Glomerular visceral epithelial cell (primary cell): ENCODE measurements around the gene UCHL5.

ENCODE experiments used
- DNase-seq: peaks from one replicate; pipeline ENCODE4 v3.0.0-alpha.2; 2016; ENCODE audit errors: extremely low spot score

UCHL5 gene, protein sequence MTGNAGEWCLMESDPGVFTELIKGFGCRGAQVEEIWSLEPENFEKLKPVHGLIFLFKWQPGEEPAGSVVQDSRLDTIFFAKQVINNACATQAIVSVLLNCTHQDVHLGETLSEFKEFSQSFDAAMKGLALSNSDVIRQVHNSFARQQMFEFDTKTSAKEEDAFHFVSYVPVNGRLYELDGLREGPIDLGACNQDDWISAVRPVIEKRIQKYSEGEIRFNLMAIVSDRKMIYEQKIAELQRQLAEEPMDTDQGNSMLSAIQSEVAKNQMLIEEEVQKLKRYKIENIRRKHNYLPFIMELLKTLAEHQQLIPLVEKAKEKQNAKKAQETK

DNA sequence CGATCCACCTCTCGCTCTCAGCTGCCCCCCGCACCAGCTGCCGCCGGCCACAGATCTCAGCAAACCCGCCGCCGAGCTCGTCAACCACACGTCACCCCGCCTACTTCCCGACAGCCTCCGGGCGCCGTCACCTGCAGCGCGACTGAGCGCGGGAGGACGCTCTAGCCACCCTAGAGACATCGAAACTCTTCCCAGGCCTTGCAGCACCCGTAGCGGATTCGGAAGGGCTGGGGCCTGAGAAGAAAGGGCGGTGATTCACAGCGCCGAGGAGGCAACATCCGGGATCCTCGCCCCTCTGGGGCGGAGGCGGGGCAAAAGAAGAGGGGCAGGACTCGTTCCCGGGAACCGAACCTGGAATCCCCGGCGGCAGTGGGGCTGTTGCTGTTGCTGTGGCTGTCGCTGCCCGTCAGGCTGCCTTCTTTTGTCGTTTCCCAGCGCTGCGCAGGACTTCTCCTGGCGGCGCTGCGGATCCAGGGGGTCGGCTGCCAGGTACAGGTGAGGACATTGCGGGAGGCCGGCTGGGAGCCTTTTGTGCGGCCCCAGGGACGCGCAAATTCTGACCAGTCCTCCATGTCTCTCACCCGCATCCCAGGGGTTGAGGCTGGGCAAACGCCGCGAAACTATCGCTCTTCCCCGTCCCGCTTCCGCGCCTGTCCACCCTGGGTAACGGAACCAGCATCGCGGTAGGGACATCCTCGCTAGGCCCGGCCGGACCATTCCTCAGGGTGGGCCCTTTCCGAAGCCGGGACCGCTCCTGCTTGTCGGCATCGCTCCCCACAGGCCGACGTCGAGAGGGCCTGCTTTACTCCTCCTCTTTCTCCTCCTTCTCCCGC is at the start of gene UCHL5, which contains the start of gene RO60:
TSS of gene UCHL5 (minus strand) at position 79 of the 833 bp plus-strand sequence. CDS start 100 bp downstream, outside the sequence.
TSS of gene RO60 (plus strand) at position 331 of the 833 bp plus-strand sequence. CDS start 9,443 bp downstream, outside the sequence.
- DNase-seq, result peak; percentile 98

DNA sequence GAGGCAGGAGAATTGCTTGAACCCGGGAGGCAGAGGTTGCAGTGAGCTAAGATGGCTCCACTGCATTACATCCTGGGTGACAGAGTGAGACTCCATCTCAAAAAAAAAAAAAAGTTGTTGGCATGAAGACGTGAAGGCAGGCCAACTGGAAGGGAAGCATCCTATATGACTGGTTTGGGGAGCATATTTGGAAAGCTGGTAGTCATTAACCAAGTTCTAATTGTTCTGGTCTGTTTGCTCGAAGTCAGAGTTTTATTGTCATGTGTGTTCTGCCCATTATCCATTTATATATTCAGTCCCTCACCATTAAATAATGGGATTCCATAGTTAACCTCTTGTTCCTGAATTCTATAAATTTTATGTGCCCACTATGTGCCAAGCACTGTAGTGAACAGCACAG is 49.3 kb upstream of the UCHL5 start:
- DNase-seq, result no peak

DNA sequence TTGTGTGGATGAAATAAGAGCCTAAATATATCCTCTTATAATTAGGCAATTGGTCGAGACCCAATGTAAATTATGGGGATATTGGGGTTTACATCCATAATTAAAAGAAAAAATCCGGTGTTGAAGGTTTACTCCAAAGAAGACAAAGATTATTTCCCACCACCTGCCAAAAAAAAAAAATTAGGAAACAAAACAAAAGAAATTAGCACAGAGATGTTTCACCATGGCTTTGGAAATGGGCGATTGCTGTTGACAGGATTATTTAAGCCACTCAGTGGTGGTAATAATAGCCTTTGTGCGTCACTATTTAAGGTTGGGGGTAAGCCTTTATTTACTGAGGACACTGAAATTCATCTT is 46.6 kb upstream of the UCHL5 start:
- DNase-seq, result no peak

DNA sequence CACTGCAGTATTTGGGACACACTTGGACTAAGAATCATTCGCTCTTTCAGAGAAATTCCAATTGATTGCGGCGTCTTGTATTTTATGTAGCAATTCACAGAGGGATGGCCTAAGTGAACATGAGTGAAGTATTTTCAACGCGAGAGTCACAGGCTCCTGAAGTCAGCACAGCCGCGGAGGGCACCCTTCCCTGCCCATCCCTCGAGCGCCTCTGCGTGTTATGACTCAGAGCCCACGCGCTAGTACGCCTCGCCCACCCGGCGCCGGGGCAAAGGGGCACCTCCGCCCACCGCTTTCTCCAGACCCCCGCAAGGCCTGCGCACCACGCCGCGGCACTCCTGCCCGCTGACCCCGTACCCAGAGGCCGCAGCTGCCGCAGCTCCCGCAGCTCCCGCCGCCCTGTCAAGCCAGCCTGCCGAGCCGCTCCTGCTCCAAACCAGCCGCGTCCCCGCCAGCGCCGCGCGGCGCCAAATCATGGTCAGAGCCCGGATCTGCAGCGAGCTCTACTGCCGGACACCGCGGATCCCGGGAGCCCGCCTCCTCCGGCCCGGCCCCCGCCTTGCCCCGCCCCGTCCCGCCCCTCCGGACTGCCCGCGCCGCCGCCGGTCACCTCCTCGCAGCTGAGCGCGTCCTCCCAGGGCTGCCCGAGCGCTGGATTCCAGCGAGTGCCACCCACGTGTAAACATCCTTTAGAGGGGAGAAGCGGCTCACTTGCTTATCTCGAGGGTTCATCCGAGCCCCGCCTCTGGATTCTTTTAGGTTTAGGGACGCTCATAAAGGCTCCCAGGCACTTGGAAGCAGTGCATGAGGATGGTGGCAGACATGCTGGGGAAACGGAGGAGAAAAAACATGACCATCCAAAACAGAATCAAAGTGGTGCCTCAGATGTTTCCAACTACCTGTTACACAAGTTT is 46.0 kb upstream of the UCHL5 start, which contains the start of gene GLRX2:
TSS of gene GLRX2 (minus strand) at position 508 of the 914 bp plus-strand sequence. CDS start at position 476, 32 bp downstream.
- peak; percentile 91 for DNase-seq

DNA sequence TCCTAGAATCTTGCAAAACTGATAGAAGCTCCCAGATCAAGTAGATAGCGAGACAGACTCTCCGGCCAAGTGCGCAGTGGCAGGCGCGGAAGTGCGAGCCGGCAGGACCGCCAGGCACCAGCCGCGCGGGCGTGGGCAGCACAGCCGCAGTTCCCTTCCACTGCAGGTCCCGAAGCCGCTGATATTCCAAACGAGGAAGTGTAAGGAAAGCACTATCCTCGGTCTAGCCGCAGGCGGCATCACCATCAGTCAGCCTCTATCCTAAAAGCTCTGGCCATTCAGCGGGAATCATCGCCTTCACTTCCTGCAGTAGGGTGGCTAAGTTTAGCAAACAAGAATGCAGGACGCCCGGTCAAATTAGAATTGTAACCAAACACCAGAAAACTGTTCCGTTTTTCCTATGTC is 45.3 kb upstream of the UCHL5 start:
- DNase-seq, result peak; percentile 65

DNA sequence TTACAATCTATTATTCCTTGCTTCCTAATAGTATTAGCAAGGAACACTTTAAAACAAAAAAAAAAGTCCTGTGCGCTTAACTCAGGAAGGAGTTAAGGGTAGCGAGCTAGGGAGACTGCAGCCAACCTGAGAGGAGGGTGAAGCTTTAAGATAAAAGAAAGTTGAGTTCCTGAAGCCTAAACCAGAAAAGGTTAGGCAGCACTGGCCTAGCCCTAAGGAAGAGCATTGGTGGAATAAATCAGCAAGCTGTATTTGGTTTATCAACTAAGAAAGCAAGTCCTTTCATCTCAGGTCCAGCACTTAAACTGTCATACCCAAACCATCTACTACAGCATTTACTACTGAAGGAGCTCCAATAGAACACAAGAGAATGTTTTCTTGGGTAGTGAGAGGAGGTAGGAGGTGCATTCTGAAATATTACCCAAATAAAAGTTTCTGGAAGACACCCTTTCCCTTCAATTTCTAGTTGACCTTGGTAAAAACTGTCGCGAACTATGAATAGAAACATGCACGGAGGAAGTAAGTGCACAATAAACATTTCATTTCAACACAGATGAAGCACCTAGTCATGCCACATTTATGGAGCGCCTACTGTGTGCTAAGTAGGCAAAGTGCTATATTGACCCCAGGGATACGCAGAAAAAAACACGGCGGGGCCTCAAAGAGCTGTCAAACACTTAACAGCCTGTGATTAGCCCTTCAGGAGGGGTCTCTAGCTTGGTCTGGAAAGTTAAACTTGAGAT is 44.8 kb upstream of the UCHL5 start:
- no peak for DNase-seq

DNA sequence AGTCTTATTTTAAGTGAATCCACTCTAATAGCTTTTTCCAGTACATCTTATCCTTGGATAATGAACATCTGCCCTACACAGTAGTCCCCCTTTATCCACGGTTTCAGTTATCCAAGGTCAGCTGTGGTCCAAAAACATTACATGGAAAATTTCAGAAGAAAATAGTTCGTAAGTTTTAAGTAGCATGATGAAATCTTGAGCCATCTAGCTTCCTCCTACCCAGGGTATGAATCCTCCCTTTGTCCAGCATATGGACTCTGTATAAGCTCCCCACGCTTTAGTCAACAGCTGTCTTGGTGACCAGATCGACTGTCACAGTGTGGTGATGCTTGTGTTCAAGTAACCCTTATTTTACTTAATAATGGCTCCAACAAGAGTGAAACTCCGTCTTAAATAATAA is 43.5 kb upstream of the UCHL5 start:
- no peak for DNase-seq

DNA sequence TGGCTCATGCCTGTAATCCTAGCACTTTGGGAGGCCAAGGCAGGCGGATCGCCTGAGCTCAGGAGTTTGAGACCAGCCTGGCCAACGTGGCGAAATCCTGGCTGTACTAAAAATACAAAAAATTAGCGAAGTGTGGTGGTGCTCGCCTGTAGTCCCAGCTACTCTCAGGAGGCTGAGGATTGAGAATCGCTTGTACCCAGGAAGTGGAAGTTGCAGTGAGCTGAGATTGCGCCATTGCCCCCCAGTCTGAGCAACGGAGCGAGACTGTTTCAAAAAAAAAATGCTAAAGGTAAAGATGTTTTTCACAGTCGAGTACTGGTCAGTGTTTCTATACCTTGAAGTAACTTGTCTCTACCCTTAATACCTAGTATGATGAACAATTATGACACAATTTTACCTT is 35.0 kb upstream of the UCHL5 start:
- DNase-seq, result no peak

DNA sequence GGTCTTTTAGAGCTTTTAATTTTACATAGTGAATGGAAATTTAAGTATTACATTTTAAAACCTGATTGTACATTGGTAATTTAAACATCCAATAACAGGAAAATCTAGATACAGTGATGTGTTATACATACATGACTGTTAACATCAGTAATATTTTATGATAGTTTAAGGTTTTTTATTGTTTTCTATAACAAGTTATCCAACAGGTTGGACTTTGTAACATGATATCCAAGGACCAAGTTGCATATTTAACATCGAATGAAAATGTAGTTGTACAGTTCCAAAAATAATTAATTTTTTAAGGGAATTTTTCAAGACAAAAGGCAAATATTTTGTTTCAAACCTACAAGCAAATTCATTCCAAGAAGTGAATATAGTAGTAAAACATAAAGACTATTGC is 31.7 kb upstream of the UCHL5 start:
- no peak for DNase-seq

DNA sequence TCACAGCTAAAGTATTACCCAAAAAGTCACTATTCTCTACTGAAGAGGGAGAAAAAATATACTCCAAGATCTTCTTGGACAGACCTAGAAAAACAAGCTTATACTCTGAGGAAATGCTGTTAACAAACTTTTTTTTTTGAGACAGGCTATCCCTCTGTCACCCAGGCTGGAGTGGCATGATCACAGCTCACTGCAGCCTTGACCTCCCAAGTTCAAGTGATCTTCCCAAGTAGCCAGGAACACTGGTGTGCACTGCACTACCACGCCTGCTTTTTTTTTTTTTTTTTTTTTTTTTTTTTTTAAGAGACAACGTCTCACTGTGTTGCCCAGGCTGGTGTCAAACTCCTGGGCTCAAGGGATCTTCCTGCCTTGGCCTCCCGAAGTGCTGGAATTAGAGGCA is 28.7 kb upstream of the UCHL5 start:
- DNase-seq, result no peak

DNA sequence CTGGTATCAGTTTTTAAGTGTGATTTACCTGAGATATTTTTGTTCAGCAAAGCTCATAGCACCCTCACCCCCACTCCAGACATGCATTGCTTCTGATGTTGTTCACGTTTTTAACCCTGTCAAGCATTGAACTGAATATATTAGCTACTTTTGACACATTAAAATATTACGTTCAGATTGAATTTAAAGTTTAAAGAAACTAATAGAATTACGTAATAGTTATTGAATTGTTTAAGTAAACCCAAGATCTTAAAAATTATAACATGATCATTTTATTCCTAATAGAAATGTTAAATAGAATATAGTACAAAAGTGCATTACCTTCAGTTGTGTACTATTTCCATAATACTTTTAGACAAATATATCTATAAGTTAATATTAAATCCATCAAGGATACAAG is 27.2 kb upstream of the UCHL5 start:
- DNase-seq, result no peak

DNA sequence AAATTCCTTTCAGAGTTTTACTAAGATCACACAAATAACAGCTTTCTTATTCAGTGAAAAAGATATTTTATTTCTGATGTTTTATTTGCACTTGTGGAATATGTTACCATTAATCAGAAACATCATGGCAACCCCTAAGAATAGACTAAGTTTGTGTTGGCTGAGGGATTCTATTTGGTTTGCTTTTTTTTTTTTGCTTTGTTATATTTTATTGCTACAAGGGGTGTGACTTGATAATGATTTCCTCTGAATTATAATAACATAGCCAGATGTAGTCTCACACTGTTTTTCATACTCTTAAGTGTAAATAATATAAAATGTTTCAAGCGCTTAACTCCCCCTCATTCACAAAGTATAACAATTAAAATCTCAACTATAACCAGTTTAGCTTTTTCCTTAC is 26.1 kb upstream of the UCHL5 start:
- DNase-seq, result no peak

DNA sequence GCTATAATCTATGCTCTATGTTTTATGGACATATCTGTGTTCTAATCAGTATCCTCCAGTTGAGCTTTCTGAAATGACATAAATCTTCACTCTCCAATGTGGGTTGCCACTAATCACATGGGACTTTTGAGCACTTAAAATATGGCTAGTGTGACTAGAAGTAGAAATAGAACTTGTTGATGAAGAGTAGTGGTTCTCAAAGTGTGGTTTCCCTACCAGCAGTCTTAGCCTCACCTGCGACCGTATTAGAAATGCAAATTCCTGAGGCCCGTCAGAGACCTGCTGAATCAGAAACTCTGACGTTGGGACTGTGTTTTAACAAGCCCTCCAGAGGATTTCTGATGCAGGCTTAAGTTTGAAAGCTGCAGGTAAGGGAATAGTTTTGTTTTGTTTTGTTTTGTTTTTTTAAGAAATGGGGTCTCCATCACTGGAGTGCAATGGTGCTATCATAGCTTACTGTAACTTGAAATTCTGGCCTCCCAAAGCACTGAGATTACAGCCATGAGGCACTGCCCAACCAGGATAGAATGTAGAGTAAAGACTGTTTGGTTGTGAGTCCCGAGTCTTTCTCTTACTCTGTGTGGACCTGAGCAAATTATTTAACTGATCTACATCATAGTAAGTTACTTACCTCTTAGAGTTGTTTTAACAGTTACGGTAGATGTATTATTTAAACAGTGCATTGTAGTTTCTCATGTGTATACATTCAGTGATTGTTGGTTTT is 24.4 kb upstream of the UCHL5 start:
- no peak for DNase-seq

DNA sequence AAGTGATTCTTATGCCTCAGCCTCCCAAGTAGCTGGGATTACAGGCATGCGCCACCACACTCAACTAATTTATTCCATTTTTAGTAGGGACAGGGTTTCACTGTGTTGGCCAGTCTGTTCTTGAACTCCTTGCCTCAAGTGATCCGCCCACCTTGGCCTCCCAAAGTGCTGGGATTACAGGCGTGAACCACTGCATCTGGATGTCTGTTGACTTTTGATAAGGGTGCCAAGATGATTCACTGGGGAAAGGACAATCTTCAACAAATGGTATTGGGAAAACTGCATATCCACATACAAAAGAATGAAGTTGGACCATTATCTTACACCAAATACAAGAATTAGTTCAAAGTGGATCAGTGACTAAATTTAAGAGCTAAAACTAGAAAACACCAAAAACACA is 20.0 kb upstream of the UCHL5 start:
- DNase-seq, result no peak

DNA sequence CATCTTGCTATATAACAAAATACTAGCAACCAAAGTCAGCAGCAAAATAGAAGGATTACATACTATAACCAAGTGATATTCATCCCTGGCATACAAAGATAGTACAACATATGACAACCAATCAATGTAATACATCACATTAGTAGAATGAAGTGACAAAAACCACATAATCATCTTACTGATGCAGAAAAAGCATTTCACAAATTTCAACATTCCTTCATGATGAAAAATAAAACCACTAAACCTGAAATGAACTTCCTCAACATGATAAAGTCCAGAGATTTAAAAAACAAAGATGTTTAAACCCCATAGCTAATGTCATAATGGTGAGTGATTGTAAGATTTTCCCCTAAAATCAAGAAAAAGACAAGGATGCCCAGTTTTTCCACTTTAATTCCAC is 18.8 kb upstream of the UCHL5 start:
- DNase-seq, result peak; percentile 9

DNA sequence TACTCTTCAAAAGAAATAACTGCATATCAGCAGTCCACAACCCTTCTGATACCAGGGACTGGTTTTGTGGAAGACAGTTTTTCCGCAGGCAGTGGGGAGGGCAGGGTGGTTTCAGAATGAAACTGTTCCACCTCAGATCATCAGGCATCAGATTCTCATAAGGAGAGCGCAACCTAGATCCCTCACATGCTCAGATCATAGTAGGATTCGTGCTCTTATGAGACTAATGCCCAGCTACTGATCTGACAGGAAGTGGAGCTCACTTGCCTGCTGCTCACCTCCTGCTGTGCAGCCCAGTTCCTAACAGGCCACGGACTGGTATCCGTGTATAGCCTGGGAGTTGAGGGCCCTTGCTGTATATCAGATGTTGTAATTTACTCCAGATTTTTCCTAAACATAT is 11.8 kb upstream of the UCHL5 start:
- no peak for DNase-seq

DNA sequence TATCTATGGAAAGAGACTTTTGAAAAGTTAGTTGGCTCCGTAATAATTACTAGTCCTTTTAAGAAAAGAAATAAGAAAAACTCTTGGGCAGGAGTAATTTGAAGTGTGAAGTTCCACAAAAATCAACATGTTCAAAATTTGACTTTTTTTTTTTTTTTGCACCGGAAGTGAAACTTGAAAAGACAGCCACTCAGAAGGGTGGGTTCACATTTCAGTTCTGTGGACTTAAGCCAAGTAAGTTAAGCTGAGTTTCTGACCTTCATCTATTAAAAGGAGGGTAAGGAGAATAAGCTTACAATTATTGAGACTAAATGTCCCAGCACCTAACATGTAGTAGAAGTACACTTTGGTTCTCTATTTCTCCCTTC is 11.2 kb upstream of the UCHL5 start:
- no peak for DNase-seq

DNA sequence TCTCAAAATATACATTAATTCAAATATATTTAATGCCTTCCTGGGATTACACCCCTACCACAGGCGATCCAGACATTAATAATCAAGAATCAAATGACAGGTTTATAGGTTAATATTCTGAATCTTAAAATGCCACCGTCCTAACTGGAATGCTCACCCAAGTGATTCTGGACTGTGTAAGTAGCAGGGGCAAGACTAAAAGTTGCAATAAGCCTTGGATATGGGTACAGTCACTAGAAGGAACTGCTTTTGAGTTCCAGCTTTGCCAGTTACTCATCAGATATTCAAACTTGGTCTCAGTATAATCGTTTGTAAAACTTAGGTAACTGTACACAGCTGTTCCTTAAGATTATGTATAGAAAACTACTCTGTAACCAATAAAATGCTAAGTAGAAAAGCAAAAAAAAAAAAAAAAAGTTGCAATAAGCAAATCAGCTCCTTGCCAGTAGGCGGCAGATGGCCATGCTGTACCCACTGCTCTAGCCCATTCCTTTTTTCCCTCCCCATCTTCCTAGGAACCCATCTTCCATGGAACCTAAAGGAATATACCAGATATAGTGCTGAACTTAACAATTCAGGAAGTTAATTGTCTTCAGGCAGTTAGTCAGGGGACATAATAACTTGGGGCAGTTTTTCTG is 10.7 kb upstream of the UCHL5 start:
- peak; percentile 20 for DNase-seq

DNA sequence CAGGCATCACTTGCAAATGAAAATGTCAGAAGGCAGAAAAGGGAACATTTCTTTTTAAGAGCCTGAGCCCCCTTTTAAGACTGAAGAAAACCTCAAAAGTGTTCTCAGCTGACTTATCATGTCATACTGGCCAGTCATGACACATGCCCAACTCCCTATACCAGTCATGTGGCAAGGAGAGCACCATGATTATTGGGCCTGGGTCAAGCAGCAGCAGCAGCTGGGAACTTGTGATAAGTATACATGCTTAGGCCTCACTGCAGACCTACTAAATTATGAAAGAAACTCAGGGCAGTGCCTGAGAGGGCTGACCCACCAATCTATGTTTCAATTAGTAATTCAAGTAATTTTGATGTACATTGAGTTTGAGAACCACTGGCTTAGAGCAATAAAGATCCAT is 8.9 kb upstream of the UCHL5 start:
- DNase-seq, result no peak

DNA sequence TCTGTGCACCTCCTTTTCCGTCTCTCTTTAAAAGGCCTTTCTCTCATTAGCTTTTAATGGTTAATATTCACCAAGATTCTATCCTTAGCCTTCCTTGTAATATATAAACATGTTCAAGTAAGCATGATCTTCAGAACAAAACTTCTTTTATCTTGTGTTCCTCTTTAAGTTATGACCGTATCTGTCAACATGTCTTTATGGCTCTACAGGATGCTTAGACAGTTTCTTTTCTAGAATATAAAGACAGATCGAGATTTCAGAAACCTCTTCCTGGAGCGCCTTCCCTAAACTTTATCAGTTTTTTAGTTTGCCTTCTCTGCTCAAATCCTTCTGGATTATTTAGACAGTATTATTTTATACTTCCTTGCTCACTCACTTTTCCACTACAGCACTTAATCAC is 7.4 kb upstream of the UCHL5 start:
- no peak for DNase-seq
